NCI-H2029 treated with DMSO at 0.1 percent for 48 hours (cell line): ENCODE measurements around the gene TSPAN18.

Source experiments
- DNase-seq: peaks from one replicate; lab custom pipeline; 2025; lab: John Stamatoyannopoulos, UW

TSPAN18 gene

DNA sequence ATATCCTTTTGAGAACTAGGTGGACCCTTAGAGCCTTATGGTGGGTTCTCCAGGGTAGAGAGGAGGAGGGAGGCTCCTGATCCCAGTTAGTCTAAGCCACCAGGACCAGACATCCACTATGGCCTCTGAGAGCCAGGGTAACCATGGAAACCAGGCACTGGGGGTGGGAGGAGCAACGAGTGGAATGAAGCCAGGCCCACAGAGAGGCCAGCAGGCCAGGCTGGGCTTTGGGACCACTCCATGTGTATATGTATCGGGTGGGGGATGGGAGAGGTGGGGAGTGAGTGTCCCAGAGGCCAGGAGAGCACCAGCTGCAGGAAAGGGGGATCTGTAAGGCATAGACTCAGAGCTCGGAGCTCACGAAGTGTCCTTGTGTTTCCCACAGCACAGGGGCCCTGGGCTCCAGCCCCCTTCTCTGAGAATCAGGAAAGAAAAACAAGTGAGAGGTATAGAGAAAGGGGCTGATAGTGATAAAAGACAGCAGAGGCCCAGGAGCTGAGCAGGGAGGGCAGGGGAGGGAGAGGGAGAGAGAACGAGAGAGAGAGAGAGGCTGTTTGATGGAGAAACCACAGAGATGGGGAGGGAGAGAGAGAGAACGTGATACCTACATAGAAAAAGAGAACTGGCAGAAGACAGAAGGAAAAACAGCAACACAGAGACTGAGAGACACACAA, 15.5 kb upstream of the TSPAN18 start:
- DNase-seq = no peak

DNA sequence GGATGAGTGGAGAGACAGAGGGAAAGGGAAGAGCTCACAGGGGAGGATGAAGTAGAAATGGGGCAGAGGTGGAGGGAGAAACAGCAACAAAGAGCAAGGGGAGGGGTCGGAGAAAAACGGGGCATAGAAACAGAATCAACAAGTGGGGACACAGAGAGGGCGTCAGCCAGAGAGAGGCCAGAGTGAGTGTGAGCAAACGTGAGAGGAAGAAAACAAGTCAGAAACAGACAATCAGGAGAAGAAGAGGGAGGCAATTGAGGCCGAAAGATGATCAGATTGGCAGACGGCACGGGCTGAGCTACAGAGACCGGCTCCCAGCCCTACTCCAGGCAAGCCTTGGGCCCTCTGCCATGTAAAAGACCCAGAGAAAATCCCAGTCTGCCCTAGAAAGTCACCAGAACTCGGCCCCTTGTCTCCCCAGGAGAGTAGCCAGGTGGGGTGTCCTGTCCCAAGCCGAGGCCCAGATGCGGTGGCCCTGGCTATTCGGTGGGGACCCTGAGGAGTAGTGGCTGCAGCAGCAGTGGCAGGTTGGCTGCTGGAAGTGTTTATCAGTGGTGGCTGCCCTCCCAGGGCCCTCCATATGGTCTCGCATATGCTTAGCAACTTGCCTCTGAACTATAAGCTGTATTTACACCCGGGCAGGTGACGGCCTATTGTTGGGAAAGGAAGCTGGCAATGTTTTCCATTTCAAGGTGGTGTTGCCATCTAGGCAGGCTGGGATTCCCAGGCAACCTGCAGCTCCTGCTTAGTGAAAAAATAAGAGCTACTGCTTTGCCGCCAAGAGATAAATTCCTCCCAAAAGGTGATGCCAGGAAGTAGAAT, 14.8 kb upstream of the TSPAN18 start:
- DNase-seq = no peak

DNA sequence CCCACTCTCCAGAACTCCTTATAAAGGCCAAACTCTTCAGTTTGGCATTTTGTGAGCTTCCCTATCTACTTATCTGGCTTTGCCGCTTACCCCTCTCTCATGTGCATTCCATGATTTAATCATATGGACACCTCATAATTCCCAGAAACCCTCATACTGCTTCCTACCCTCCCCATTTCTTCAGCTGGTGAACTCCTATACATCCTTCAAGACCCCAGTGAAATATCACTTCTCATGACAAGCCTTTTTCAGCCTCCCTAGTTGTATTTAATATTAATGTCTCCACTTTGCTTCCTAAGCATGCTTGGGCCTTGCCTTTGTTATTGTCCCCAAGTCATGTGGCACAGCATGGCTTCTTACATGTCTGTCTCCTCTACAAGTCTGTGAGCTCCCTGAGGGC, 13.7 kb upstream of the TSPAN18 start:
- DNase-seq = no peak

DNA sequence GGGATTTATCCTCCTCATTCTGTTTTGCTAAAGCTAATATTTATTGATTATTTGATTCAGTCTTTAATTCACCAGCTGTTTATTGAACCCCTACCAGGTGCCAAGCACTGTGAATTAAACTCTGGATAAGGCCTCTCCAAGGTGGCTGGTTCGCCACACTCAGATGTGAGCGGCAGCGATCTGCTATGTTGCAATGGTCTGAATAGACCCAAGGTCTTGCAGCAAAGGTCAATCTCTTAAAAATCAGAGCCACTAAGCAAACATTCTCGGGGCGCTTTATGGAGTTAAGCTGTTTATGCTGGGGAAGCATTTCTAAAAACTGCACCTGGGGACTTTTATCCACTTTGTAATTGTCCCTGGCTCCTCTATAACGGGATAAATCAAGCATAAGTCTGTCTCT, 10.5 kb upstream of the TSPAN18 start:
- no peak for DNase-seq

DNA sequence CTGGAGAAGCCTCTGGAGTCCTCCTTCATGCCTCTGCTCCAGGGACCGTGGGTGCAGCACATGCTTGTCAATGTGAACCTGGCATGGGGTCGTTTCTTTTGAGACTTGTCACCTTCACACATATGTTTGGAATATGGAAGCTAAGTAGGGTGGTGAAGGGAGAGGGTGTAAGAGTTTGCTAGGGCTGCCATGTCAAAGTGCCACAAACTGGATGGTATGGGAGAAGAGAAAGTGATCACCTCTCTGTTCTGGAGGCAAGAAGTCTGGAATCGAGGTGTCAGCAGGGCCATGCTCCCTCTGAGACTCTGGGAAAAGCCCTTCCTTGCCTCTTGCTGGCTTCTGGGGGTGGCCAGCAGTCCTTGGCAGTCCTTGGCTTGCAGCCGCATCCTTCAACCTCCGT, 8.7 kb upstream of the TSPAN18 start:
- no peak for DNase-seq

DNA sequence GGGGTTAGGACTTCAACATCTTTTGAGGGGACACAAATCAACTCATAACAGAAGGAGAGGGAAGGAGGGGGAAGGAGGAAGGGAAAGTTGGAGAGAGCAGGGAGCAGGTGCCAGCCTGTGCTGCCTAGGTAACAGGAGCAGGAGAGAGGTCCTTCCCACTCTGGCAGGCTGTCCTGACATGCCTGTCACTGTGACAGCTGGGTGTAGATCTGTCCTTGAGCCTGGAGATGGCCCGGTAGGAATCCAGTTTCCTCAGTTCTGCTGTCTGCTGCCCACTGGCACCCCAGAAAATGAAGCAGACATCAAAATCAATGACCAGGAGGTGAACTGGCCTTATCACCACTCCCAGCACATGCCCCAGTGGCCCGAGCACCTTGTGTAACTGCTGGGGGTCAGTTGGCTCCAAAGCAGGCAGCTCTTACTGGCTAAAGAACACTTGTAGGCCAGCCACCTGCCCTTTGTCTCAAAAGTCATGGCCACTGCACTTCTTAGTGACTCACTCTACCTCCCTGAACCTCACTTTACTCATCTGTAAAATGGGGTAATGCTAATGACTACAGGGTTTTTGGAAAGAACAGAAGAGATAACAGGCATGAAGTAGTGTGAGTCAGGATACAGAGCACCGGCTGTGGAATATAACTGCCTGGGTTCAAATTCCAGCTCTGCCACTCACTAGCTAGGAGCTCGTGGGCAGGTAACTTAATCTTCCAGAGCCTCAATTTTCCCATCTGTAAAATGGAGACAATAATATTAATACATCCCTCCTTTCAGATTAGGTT, 8.0 kb upstream of the TSPAN18 start:
- DNase-seq = no peak

DNA sequence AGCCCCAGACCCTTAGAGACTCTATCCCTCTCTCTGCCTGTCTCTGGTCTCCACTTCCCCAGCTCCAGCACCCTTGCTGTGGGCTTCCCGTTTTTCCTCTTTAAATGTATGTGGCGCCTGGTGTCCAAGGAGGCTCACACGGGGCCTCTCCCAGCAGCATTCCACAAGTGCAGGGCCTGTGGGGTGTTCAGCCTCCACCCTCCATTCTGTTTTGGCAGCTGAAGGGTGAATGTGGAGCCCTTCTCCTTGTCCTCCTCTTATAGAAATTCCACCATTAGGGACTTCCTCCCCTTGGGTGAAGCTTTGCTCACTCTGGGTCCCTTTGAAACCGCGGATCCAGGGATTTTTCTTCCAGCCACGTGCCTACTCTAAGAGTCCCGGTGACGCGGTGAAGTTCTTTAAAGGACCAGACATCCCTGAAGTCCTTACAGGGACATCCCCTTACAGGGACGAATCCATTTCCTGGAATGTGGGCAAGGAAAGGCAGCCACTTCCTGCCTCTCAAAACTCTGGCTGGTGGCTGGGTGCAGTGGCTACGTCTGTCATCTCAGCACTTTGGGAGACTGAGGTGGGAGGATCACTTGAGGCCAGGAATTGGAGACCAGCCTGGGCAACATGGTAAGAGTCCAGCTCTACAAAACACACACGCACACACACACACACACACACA, 1.6 kb upstream of the TSPAN18 start:
- DNase-seq = no peak

DNA sequence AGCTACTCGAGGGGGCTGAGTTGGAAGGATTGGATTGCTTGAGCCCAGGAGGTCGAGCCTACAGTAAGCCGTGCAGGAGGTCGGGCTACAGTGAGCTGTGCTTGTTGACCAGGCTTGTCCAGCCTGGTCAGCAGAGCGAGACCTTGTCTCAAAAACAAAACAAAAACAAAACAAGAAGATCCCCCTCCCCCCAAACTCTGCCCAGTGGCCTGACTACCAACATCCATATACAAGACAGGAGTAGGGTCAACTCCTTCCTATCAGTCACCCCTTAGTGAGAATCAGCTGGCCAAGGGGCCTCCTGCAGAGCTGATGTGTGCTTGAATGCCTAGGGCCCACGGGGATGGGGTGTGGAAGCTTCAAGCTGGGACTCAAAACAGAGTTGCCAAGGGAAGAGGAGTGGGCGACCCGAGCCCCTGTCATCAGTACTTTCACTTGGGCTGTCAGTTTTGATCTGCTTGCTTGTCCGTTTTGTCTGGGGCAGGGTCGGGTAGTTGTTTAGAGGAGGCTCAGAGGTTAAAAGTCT, 942 bp upstream of the TSPAN18 start:
- DNase-seq = no peak

DNA sequence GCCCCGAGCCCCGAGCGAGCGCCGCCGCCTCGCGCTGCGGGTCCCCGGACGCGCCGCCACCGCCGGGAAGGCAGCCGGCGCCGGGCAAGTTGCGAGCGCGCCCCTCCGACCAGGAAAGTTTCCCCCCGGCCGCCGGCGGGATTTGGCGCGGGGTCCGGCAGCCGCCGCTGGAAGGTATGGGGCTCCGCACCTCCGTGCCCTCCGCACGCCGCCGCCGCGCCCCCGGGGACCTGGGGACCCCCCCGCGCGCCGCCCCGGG, 281 bp downstream of the TSPAN18 start:
- DNase-seq = no peak

DNA sequence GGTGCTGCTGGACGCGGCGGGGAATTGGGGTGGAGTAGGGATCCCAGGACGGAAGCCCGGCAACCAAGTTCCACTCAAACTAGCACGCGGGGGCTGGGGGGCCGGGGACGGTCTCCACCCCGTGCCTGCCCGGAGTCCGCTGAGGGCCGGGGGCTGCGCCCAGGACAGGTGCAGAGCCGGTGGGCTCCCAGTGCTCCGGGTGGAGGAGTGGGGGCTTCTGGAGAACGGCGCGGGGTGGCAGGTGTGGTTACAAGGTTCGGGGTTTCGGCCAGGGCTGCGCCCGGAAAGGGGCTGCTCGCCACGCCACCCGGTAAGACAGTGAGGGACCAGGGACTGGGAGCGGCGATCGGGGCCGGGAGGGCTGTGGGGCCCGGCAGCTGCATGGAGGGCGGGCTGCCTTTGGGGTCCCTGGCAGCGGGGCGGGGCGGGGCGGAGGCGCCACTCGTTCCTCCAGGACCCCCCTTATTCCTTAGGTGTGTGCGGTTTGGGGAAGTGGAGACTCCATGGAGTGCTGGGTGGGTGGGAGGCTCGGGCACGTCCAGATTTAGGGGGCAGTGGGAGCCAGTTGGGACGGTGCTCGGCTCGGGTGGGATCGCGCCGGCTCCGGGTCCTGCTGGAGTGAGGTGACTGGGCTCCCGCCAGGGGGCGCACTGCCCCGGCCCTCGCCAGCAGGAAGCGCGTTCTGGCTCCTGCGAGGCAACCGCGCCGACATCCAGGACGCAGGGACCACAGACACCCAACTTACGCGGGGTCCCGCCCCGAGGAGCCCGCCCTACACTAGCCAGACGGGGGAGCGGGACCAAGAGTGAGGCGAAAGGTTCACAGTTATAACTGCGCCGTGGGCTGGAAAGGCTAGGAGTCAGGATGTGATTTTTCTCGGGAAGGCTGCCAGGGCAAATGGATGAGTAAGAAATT, 868 bp downstream of the TSPAN18 start:
- DNase-seq = peak; percentile 16

DNA sequence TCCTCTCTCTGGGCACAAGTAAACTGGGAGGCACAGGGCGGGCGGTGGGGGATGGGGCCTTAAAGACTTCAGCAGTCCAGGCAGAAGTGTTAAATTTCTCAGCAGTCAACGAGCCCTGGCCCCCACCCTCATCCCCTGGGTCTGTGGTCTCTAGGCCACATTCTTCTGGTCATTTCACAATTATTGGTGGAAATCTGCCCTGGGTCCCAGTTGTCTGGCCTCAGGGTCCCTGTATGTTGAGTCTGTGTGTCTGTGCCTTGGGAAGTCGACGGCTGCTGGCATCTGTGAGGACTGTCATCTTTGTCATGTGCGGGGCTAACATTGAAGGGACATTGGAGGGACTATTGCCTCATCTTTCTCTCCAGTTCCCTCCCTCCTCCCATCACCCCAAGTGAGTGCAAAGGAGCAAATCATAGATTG, 1.7 kb downstream of the TSPAN18 start:
- DNase-seq = no peak

DNA sequence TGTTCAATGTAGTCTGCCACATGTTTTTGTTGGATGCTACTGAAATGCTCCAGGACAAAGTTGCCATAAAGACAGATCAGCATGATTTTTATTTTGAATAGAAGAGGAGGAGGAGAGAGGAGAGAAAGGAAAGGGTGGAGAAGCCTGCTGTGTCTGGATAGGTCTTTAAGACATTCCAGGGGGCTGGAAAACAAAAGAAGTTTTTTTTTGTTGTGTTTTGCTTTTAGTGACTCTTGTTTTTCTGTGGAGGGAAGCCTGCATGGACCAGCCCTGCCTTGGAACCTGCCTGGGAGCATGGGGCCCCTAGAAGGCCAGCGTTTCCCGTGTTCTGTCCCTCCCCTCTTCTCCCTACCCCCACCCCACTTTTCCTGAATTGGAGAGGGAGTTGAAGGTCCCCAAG, 2.3 kb downstream of the TSPAN18 start:
- no peak for DNase-seq

DNA sequence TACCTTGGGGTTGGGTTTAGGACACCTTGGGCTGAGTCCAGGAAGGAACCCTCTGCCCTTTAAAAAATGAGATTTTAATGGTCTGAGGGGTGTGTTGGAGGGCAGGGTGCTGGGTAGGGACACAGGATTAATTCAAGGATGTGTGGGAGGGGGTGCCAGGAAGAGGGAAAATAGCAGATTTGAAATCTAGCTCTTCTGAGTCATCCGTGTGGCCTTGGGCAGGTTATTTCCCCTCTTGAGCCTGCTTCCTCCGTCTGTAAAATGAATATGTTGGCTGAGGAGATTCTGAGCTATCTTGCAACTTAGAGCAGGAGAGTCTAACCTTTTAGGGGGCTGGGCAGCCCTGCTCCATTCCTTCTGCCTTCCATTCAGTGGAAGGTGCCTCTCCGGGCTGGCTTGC, 3.0 kb downstream of the TSPAN18 start:
- no peak for DNase-seq

DNA sequence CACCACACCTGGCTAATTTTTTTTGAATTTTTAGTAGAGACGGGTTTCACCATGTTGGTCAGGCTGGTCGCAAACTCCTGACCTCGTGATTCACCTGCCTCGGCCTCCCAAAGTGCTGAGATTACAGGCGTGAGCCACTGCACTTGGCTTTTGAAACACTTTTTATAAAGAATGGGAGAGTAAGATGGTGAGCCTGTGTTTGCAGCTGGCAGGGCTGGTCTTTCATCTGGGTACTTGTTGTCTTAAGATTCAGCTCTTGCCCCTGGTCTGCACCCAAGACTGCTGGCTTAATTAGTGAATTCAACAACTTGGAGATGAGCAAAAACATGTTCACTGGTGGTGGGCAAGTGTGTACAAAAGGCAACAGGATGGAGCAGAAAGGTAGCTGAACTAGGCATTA, 4.0 kb downstream of the TSPAN18 start:
- no peak for DNase-seq

DNA sequence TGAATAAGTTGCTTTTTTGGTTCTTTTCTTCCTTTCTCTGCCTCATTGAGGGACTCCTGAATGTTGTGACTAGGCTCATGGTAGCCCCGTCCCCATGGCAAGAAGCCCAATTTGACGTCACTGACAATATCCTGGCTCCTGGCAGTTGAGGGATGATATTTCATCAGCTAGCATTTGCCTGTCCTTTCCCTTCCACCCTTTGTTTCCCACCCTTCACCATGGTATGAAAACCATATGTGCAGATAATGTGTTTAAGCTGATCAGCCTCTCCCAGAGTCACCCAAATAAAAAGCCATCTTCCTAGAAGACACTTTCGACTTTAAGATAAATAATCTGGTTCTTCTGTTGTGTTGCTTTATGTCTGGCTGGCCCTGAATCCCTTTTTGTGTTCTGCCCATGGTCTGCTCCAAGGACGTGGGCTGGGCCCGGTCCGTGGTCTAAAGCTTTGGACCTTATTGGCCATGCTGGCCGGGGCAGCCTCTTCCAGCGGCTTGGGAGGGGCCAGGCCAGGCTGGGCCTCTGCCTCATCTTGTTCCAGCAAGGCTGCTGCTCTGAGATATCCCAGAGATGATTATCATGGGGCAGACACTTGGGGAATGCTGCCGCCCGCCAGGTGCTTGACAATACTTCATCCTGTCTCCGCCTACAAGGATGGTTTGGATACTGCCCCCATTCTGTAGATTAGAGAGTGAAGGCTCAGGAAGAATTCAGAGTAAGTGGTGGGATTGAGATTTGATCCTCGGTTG, 5.1 kb downstream of the TSPAN18 start:
- DNase-seq = no peak

DNA sequence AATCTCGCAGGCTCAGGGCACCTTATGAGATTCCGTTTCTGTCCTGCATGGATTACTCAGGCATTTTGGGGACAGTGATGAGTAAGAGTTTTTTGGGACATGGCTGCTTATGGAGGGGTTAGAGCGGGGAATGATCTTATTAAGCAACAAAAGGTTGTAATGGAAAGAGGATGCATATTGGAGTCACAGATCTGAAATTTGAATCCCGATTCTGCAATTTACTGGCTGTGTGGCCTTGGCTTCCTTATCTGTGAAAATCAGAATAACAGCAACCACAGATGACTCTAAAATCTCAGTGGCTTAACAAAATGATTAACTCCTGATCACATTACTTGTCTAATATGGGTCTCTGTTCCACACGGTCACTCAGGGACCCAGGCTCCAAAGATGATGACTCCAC, 5.8 kb downstream of the TSPAN18 start:
- DNase-seq = no peak

DNA sequence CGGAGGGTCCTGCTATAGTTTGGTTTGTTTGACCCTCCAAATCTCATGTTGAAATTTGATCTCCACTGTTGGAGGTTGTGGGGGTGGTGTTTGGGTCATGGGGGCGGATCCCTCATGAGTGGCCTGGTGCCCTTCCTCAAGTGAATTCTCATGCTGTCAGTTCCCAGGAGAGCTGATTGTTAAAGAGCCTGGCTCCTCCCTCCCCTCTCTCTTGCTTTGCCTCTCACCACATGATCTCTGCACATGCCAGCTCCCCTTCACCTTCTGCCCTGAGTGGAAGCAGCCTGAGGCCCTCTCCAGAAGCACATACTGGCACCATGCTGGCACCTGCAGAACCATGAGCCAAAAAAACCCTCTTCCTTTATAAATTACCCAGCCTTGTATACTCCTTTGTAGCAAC, 7.1 kb downstream of the TSPAN18 start:
- DNase-seq = no peak

DNA sequence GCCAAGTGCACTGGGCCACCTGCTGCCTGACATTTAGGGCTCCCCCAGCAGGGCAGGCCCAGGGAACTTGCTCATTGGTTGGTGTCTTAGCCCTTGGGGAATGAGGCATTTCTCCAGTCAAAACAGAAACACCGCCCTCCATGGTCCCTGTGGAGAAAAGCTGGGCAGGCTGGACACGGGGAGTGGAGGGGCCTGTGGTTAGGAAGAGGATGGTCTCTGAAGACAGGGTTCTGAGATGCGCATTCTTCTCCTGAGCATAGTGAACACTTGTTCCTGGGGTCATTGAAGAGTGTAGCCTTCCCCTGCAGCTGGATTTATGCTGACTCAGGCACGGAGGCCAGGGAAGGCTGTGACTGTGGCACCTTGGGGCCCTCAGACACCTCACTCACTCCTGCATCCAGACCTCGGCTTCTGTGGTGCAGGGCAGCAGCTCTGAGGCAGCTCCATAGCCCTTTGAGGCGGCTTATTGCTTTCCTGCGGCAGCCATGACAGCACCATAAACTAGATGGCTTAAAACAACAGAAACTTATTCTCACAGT, 8.2 kb downstream of the TSPAN18 start:
- DNase-seq = no peak

DNA sequence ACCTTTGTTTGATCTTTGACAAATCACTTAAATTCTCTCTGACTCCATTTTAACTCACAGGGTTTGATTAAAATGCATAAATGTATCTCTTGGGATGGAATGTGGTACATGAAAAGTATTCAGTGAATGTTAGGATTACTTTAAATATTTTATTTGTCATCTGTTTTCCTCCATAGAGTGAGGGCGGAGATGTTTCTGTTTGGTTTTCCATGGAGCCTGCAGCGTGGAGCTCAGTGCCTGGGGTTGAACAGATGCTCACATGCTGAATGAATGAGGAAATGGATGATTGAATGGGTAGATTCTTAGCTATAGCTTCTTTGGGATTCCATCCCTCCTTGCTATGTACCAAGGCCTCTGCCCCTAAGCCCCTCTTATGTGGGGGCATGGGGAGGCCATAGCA, 10.0 kb downstream of the TSPAN18 start:
- no peak for DNase-seq
